A673 (cell line): ENCODE results near the gene SEC16A. TPM values are rescaled to one million over a fixed set of nuclear protein-coding genes. Genes with fewer than 3 reads are reported as not detected.

Experiments
- BruUV-seq: library from RNA; stranded (reverse); fragments of 400-500 nt; replicated peaks from 2 replicates; lab custom pipeline; 2021; lab: Mats Ljungman, UMichigan
- CTCF ChIA-PET: fragments of 300-600 bp; sonication (Branson Sonifier 250); formaldehyde crosslinking; loops from one replicate; lab custom pipeline; 2022; ENCODE audit warnings: antibody characterized with exemption; lab: Charles Lee
- POLR2A ChIA-PET: fragments of 300-600 bp; sonication (Branson Sonifier 250); formaldehyde crosslinking; loops from one replicate; lab custom pipeline; 2022; ENCODE audit warnings: antibody characterized with exemption; ENCODE audit not compliant: low non-redundant PET; lab: Charles Lee
- DNase-seq: peaks from one replicate; pipeline ENCODE4 v3.0.0-alpha.2; 2015; ENCODE audit warnings: low spot score
- H3K27ac ChIP-seq: fragments of 200-600 bp; sonication (generic); 2 replicates; pipeline ENCODE4 v1.5.1; 2016; ENCODE audit warnings: mixed run types, low read depth, mild to moderate bottlenecking, mixed read lengths, antibody characterized with exemption, low read length; ENCODE audit not compliant: poor library complexity, severe bottlenecking
- H3K27me3 ChIP-seq: fragments of 200-600 bp; sonication (generic); replicated peaks from 2 replicates; pipeline ENCODE4 v1.6.1; 2017; ENCODE audit warnings: mixed run types, low read depth, mild to moderate bottlenecking, mixed read lengths, antibody characterized with exemption, low read length; ENCODE audit not compliant: insufficient read depth, poor library complexity
- H3K36me3 ChIP-seq: fragments of 200-600 bp; sonication (generic); 2 replicates; pipeline ENCODE4 v1.6.1; 2016; ENCODE audit warnings: mixed run types, mild to moderate bottlenecking, mixed read lengths, antibody characterized with exemption, low read length; ENCODE audit not compliant: insufficient read depth, poor library complexity, severe bottlenecking
- H3K4me1 ChIP-seq: fragments of 200-600 bp; sonication (generic); 2 replicates; pipeline ENCODE4 v1.6.1; 2017; ENCODE audit warnings: mixed run types, mild to moderate bottlenecking, mixed read lengths, antibody characterized with exemption, low read length; ENCODE audit not compliant: insufficient read depth, poor library complexity, severe bottlenecking
- H3K4me3 ChIP-seq: fragments of 200-600 bp; sonication (generic); 2 replicates; pipeline ENCODE4 v1.5.1; 2016; ENCODE audit warnings: low read depth, mixed run types, mild to moderate bottlenecking, mixed read lengths, low read length; ENCODE audit not compliant: poor library complexity, severe bottlenecking
- H3K9me3 ChIP-seq: fragments of 200-600 bp; sonication (generic); 2 replicates; pipeline ENCODE4 v1.6.1; 2016; ENCODE audit warnings: mixed run types, low read depth, mild to moderate bottlenecking, mixed read lengths, antibody characterized with exemption, low read length; ENCODE audit not compliant: poor library complexity, severe bottlenecking
- EZH2 ChIP-seq: fragments of 200-600 bp; sonication (generic); IDR thresholded peaks from 2 replicates; pipeline ENCODE4 v1.6.1; 2017; ENCODE audit warnings: borderline replicate concordance, low read depth, mild to moderate bottlenecking, mixed read lengths, antibody characterized with exemption, low read length; ENCODE audit not compliant: poor library complexity, severe bottlenecking
- intact Hi-C: fragments of 100-400 bp; cut with micrococcal nuclease; formaldehyde crosslinking; loops from one replicate; pipeline ENCODE4 v1.10.0; 2022; ENCODE audit not compliant: unreplicated experiment
- total RNA-seq: library from RNA; stranded (reverse); gene quantifications from 2 replicates; pipeline ENCODE4 v1.2.3, GENCODE V29; 2021
- TF ChIP-seq, protein P1 (sequence below): fragments of 300-800, 200-600 bp; sonication (generic); conservative IDR thresholded peaks from 2 replicates; pipeline ENCODE4 v1.5.1; 2017; ENCODE audit warnings: low read depth, mild to moderate bottlenecking, antibody characterized with exemption, low read length, moderate library complexity, mixed read lengths

Gene SEC16A
- total RNA-seq, 1 experiment from 2014 or later, result 72.9 TPM

DNA sequence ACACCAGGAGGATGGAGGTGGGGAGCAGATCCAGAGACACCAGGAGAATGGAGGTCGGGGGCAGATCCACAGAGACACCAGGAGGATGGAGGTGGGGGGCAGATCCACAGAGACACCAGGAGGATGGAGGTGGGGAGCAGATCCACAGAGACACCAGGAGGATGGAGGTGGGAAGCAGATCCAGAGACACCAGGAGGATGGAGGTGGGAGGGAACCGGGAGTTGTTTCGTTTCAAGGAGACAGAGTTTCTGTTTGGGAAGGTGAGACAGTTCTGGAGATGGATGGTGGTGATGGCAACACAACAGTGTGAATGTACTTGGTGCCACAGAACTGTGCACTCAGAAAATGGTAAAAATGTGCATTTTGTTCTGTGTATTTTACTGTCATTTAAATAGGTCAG is 34.2 kb downstream of the SEC16A start:
- H3K4me3 ChIP-seq, result no peak overlapping the region
- H3K9me3 ChIP-seq, result no peaks in the 10 kb centered on the region
- intact Hi-C loops, result no loop called here
- no peaks in the 10 kb centered on the region for H3K4me1 ChIP-seq
- ChIA-PET CTCF (no interaction called here), POLR2A (no interaction called here)
- BruUV-seq, result no TSS peak
- H3K27ac ChIP-seq, result no peak overlapping the region
- H3K27me3 ChIP-seq, result no peaks in the 10 kb centered on the region
- peaks cover 68% of the 10 kb centered on the region for H3K36me3 ChIP-seq
- no peak for DNase-seq
- TF ChIP-seq, protein P1, sequence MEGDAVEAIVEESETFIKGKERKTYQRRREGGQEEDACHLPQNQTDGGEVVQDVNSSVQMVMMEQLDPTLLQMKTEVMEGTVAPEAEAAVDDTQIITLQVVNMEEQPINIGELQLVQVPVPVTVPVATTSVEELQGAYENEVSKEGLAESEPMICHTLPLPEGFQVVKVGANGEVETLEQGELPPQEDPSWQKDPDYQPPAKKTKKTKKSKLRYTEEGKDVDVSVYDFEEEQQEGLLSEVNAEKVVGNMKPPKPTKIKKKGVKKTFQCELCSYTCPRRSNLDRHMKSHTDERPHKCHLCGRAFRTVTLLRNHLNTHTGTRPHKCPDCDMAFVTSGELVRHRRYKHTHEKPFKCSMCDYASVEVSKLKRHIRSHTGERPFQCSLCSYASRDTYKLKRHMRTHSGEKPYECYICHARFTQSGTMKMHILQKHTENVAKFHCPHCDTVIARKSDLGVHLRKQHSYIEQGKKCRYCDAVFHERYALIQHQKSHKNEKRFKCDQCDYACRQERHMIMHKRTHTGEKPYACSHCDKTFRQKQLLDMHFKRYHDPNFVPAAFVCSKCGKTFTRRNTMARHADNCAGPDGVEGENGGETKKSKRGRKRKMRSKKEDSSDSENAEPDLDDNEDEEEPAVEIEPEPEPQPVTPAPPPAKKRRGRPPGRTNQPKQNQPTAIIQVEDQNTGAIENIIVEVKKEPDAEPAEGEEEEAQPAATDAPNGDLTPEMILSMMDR, result no peak
- no peak for TF ChIP-seq EZH2

DNA sequence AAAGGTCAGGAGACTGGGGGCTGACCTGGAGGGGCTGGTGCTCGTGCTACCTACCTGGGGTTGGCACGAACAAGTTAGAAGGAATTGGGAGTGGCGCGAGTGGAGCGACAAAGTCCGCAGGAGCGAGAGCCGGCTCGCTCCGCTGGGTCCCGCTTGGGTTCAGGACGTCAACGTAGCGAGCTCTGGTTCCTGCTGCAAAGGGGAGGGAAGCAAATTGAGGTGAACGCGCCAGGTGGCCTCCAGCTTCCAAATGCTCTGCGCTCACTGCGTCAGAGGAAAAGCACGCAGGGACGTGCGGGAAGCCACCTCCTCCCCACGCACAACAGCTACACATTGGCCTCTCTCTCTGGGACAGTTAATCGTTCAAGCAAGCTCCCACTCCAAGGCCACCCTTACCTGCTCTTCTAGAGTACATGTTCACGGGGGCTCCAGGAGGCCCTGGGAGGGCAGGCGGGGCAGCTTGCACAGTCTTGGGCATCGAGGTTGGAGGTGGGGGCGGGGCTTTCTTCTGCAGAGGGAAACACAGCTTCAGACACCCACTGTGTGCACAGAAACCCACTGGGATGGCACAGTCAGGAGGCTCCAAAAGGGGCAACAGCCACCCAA is 35.6 kb downstream of the SEC16A start:
- H3K4me3 ChIP-seq, result no peak overlapping the region
- CTCF ChIA-PET, result no interaction called here
- H3K27ac ChIP-seq, result no peak overlapping the region
- no peaks in the 10 kb centered on the region for H3K9me3 ChIP-seq
- H3K4me1 ChIP-seq, result no peaks in the 10 kb centered on the region
- TF ChIP-seq, protein P1, result no peak
- no peak for TF ChIP-seq EZH2
- peaks cover 73% of the 10 kb centered on the region for H3K36me3 ChIP-seq
- H3K27me3 ChIP-seq, result no peaks in the 10 kb centered on the region
- POLR2A ChIA-PET, result interaction anchor here (0.6 kb wide), 1 partner anchor 375 kb away, joined by 5 read pairs; no protein-coding TSS in a partner anchor
- no TSS peak for BruUV-seq
- intact Hi-C loops, result no loop called here
- no peak for DNase-seq

DNA sequence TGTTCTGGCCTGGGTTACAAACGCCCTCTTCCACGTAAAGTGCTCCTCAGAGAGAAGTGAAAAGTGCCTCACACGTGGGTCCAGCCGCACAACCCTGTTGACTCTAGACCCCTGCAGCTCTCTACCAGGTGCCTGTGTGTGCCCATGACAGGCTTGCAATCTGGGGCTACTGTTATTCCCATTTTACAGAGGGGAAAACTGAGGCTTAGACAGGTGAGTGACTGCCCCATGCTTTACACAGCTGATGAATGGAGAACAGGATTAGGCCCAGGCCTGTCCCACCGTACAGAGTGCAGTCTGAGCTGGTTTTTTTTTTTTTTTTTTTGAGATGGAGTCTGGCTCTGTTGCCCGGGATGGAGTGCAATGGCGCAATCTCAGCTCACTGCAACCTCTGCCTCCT is 37.0 kb downstream of the SEC16A start:
- no peak overlapping the region for H3K4me3 ChIP-seq
- intact Hi-C loops, result no loop called here
- no peaks in the 10 kb centered on the region for H3K27me3 ChIP-seq
- TF ChIP-seq EZH2, result no peak
- TF ChIP-seq, protein P1, result no peak
- no peak overlapping the region for H3K27ac ChIP-seq
- H3K4me1 ChIP-seq, result no peaks in the 10 kb centered on the region
- POLR2A ChIA-PET, result no interaction called here
- H3K36me3 ChIP-seq, result peaks cover 71% of the 10 kb centered on the region
- BruUV-seq, result no TSS peak
- H3K9me3 ChIP-seq, result no peaks in the 10 kb centered on the region
- DNase-seq, result no peak
- CTCF ChIA-PET, result no interaction called here
